Superior temporal gyrus (tissue), 1 donor: ENCODE measurements around the gene ENAM.
"Not testable (repeated sequence)": the region's sequence is repeated elsewhere in the genome, so short reads cannot be mapped to it uniquely, and the experiment has no call there.

Experiments
- DNase-seq: peaks from one replicate; pipeline ENCODE4 v3.0.0-alpha.2; 2016; ENCODE audit errors: extremely low spot score

Gene ENAM

GRCh38 chr4:70624226-70624793, 4.2 kb upstream of the ENAM start:
- no peak for DNase-seq

- no peak for DNase-seq
Measured at GRCh38 chr4:70627620-70628019, 924 bp upstream of the ENAM start.

GRCh38 chr4:70629469-70630090, 1.0 kb downstream of the ENAM start:
- DNase-seq: no peak

GRCh38 chr4:70630162-70630561, 1.6 kb downstream of the ENAM start:
- DNase-seq: no peak

- no peak for DNase-seq
Measured at GRCh38 chr4:70632028-70632427, 3.5 kb downstream of the ENAM start.

- no peak for DNase-seq
Measured at GRCh38 chr4:70634482-70634881, 5.9 kb downstream of the ENAM start.

- DNase-seq: no peak
Measured at GRCh38 chr4:70637239-70637913, 8.8 kb downstream of the ENAM start.

GRCh38 chr4:70640192-70640591, 11.6 kb downstream of the ENAM start:
- no peak for DNase-seq

- DNase-seq: not testable (repeated sequence)
Measured at GRCh38 chr4:70650741-70651140, 22.2 kb downstream of the ENAM start.

GRCh38 chr4:70651864-70652506, 23.4 kb downstream of the ENAM start:
- DNase-seq: peak; percentile 75

GRCh38 chr4:70654605-70655011, 26.1 kb downstream of the ENAM start:
- DNase-seq: no peak

- DNase-seq: no peak
Measured at GRCh38 chr4:70657326-70657725, 28.8 kb downstream of the ENAM start.

GRCh38 chr4:70658418-70658817, 29.9 kb downstream of the ENAM start:
- DNase-seq: no peak

- no peak for DNase-seq
Measured at GRCh38 chr4:70660106-70660505, 31.6 kb downstream of the ENAM start.

- not testable (repeated sequence) for DNase-seq
Measured at GRCh38 chr4:70661309-70661922, 32.9 kb downstream of the ENAM start.

GRCh38 chr4:70666369-70666768, 37.8 kb downstream of the ENAM start, which contains the start of gene JCHAIN:
Gene JCHAIN, minus strand, starts transcription at chr4:70666508. Its CDS starts 18 bp downstream, at chr4:70666490.
- DNase-seq: no peak

GRCh38 chr4:70667740-70668535, 39.4 kb downstream of the ENAM start:
- DNase-seq: no peak

GRCh38 chr4:70670332-70671014, 41.9 kb downstream of the ENAM start:
- DNase-seq: no peak

- DNase-seq: no peak
Measured at GRCh38 chr4:70671091-70671490, 42.5 kb downstream of the ENAM start.

GRCh38 chr4:70674191-70674590, 45.6 kb downstream of the ENAM start:
- no peak for DNase-seq

- no peak for DNase-seq
Measured at GRCh38 chr4:70674731-70675130, 46.2 kb downstream of the ENAM start.
